DOHH2 (cell line): ENCODE measurements around the gene KIZ.

Experiments
- H3F3A ChIP-seq: fragments of 200-600 bp; sonication (generic), shearing (Covaris generic); 2 replicates; pipeline ENCODE4 v1.6.0; 2016; ENCODE audit warnings: antibody characterized with exemption, mild to moderate bottlenecking; ENCODE audit not compliant: control insufficient read depth, insufficient read depth
- H3K27ac ChIP-seq: fragments of 200-600 bp; sonication (generic); 2 replicates; pipeline ENCODE4 v1.5.1; 2014; ENCODE audit warnings: low read depth, mild to moderate bottlenecking, low read length, moderate library complexity
- H3K27me3 ChIP-seq: fragments of 200-600 bp; sonication (generic); 2 replicates; pipeline ENCODE4 v1.6.1; 2014; ENCODE audit warnings: mild to moderate bottlenecking, low read length, mixed read lengths; ENCODE audit not compliant: control insufficient read depth
- H3K36me3 ChIP-seq: fragments of 200-600 bp; sonication (generic); 2 replicates; pipeline ENCODE4 v1.6.1; 2014; ENCODE audit warnings: mild to moderate bottlenecking, low read length, moderate library complexity, mixed read lengths; ENCODE audit not compliant: control insufficient read depth
- H3K4me1 ChIP-seq: fragments of 200-600 bp; sonication (generic); 2 replicates; pipeline ENCODE4 v1.6.1; 2014; ENCODE audit warnings: mild to moderate bottlenecking, low read length, mixed read lengths; ENCODE audit not compliant: control insufficient read depth
- H3K4me2 ChIP-seq: fragments of 200-600 bp; sonication (generic); 2 replicates; pipeline ENCODE4 v1.6.0; 2014; ENCODE audit warnings: mild to moderate bottlenecking, low read length, moderate library complexity
- H3K4me3 ChIP-seq: fragments of 200-600 bp; sonication (generic); 2 replicates; pipeline ENCODE4 v1.5.1; 2014; ENCODE audit warnings: mild to moderate bottlenecking, low read length, mixed read lengths
- H3K79me2 ChIP-seq: fragments of 200-600 bp; sonication (generic); 2 replicates; pipeline ENCODE4 v1.6.1; 2014; ENCODE audit warnings: mild to moderate bottlenecking, low read length, mixed read lengths; ENCODE audit not compliant: control insufficient read depth
- H3K9me2 ChIP-seq: fragments of 200-600 bp; sonication (generic); replicated peaks from 2 replicates; pipeline ENCODE4 v1.6.1; 2014; ENCODE audit warnings: mild to moderate bottlenecking, low read length, mixed read lengths; ENCODE audit not compliant: control insufficient read depth
- H3K9me3 ChIP-seq: fragments of 200-600 bp; sonication (generic); 2 replicates; pipeline ENCODE4 v1.6.1; 2014; ENCODE audit warnings: antibody characterized with exemption, low read length, mixed read lengths; ENCODE audit not compliant: control insufficient read depth, insufficient read depth
- H4K20me1 ChIP-seq: fragments of 200-600 bp; sonication (generic); 2 replicates; pipeline ENCODE4 v1.6.0; 2014; ENCODE audit warnings: low read depth, mild to moderate bottlenecking, antibody characterized with exemption, low read length, moderate library complexity; ENCODE audit not compliant: control insufficient read depth, insufficient read depth
- EZH2phosphoT487 ChIP-seq: fragments of 200-600 bp; sonication (generic); IDR thresholded peaks from 2 replicates; pipeline ENCODE4 v1.6.1; 2017; ENCODE audit warnings: borderline replicate concordance, mild to moderate bottlenecking, antibody characterized with exemption, low read length, moderate library complexity, mixed read lengths
- TF ChIP-seq, protein P1 (sequence below): fragments of 200-600 bp; sonication (generic); IDR thresholded peaks from one replicate; pipeline ENCODE4 v1.5.1; 2014; ENCODE audit warnings: antibody characterized with exemption, mild to moderate bottlenecking, low read depth, low read length; ENCODE audit not compliant: poor library complexity, severe bottlenecking

KIZ gene

DNA sequence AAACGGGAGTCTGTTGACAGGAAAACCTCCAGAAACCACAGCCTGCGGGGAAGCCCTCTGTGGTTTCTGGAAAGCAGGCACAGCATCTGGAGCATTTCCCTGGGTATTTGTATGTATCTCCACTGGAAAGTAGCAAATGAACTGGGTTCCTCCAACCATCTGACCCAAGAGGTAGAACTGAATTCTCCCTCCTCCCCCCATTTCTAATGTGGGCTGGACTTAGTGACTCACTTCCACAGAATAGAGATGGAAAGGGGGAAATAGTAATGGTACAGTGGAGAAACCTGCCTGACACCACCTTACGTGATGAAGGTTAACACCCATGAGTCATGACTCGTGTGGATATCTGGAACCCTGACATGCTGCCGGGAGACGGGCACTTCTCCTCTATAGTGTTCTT lies 125.4 kb downstream of the KIZ start:
- no peaks in the 10 kb centered on the region for H3K9me3 ChIP-seq
- H3F3A ChIP-seq = no peaks in the 10 kb centered on the region
- no peak overlapping the region for H3K4me2 ChIP-seq
- H3K36me3 ChIP-seq = no peaks in the 10 kb centered on the region
- TF ChIP-seq, protein P1, sequence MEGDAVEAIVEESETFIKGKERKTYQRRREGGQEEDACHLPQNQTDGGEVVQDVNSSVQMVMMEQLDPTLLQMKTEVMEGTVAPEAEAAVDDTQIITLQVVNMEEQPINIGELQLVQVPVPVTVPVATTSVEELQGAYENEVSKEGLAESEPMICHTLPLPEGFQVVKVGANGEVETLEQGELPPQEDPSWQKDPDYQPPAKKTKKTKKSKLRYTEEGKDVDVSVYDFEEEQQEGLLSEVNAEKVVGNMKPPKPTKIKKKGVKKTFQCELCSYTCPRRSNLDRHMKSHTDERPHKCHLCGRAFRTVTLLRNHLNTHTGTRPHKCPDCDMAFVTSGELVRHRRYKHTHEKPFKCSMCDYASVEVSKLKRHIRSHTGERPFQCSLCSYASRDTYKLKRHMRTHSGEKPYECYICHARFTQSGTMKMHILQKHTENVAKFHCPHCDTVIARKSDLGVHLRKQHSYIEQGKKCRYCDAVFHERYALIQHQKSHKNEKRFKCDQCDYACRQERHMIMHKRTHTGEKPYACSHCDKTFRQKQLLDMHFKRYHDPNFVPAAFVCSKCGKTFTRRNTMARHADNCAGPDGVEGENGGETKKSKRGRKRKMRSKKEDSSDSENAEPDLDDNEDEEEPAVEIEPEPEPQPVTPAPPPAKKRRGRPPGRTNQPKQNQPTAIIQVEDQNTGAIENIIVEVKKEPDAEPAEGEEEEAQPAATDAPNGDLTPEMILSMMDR = no peak
- no peak for TF ChIP-seq EZH2phosphoT487
- no peaks in the 10 kb centered on the region for H4K20me1 ChIP-seq
- H3K9me2 ChIP-seq = no peaks in the 10 kb centered on the region
- no peaks in the 10 kb centered on the region for H3K79me2 ChIP-seq
- H3K4me3 ChIP-seq = no peak overlapping the region
- H3K27ac ChIP-seq = no peak overlapping the region
- H3K27me3 ChIP-seq = no peaks in the 10 kb centered on the region
- H3K4me1 ChIP-seq = no peaks in the 10 kb centered on the region

DNA sequence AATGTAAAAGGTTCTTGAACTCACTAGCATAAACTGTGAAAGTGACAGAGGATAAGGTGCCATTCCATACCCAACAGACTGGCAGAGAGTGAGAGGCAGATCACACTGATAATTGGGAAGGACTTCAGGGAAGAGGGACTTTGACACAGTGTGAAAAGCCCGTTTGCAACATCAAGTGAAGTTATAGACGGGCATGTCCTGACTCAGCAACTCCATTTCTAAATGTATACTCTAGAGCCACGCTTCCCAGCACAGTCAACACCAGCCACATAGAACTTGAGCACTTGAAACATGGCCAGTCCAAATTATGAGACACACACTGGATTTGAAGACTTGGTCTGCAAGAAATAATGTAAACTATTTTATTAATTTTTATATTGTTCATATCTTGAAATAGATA lies 131.3 kb downstream of the KIZ start:
- Histone ChIP-seq H3K4me3 (no peak overlapping the region), H3K9me3 (no peaks in the 10 kb centered on the region; the same call in 1 of the 2 replicates), H3K9me2 (no peaks in the 10 kb centered on the region), H3K79me2 (no peaks in the 10 kb centered on the region), H3F3A (no peaks in the 10 kb centered on the region), H3K27me3 (no peaks in the 10 kb centered on the region), H3K27ac (no peak overlapping the region), H3K36me3 (no peaks in the 10 kb centered on the region), H3K4me2 (no peak overlapping the region), H4K20me1 (no peaks in the 10 kb centered on the region), H3K4me1 (no peaks in the 10 kb centered on the region)
- TF ChIP-seq, protein P1 = no peak
- TF ChIP-seq EZH2phosphoT487 = no peak

DNA sequence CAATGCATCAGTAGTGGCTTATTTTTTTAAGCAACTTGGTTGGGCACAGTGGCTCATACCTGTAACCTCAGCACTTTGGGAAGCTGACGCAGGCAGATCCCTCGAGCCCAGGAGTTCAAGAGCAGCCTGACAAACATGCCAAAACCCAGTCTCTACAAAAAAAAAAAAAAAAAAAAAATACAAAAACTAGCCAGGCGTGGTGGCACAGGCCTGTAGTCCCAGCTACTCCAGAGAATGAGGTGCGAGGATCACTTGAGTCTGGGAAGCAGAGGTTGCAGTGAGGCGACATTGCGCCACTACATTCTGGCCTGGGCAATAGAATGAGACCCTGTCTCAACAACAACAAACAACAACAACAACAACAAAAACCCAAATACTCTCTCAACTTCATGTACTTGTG lies 132.5 kb downstream of the KIZ start:
- no peaks in the 10 kb centered on the region for H4K20me1 ChIP-seq
- H3F3A ChIP-seq = no peaks in the 10 kb centered on the region
- H3K79me2 ChIP-seq = no peaks in the 10 kb centered on the region
- H3K36me3 ChIP-seq = no peaks in the 10 kb centered on the region
- no peaks in the 10 kb centered on the region for H3K27me3 ChIP-seq
- H3K4me2 ChIP-seq = no peak overlapping the region
- TF ChIP-seq EZH2phosphoT487 = no peak
- TF ChIP-seq, protein P1 = no peak
- H3K9me2 ChIP-seq = no peaks in the 10 kb centered on the region
- H3K4me1 ChIP-seq = no peaks in the 10 kb centered on the region
- no peak overlapping the region for H3K4me3 ChIP-seq
- H3K9me3 ChIP-seq = no peaks in the 10 kb centered on the region; the same call in 1 of the 2 replicates
- no peak overlapping the region for H3K27ac ChIP-seq
